HK-2 (cell line): ENCODE measurements around the gene TMEM135.
"Not testable (repeated sequence)": the region's sequence is repeated elsewhere in the genome, so short reads cannot be mapped to it uniquely, and the experiment has no call there.

ENCODE experiments used
- DNase-seq: peaks from one replicate; pipeline ENCODE4 v3.0.0-alpha.2; 2018; ENCODE audit not compliant: unreplicated experiment

The TMEM135 gene

GRCh38 chr11:87037450-87038234 lies at the start of gene TMEM135:
TSS of gene TMEM135 (plus strand) at chr11:87037934. CDS start at chr11:87038046, 112 bp downstream.
- DNase-seq, result peak; percentile 85

- DNase-seq, result no peak
Observed at GRCh38 chr11:86988351-86988881, 49.3 kb upstream of the TMEM135 start.

- DNase-seq, result no peak
Observed at GRCh38 chr11:86990031-86990430, 47.7 kb upstream of the TMEM135 start.

- peak; percentile 2 for DNase-seq
Observed at GRCh38 chr11:86990515-86990914, 47.2 kb upstream of the TMEM135 start.

GRCh38 chr11:86991341-86991740 lies 46.4 kb upstream of the TMEM135 start:
- no peak for DNase-seq

- not testable (repeated sequence) for DNase-seq
Observed at GRCh38 chr11:86992340-86992739, 45.4 kb upstream of the TMEM135 start.

- DNase-seq, result no peak
Observed at GRCh38 chr11:86993031-86993430, 44.7 kb upstream of the TMEM135 start.

- no peak for DNase-seq
Observed at GRCh38 chr11:86996953-86997570, 40.7 kb upstream of the TMEM135 start.

- no peak for DNase-seq
Observed at GRCh38 chr11:86999388-86999787, 38.3 kb upstream of the TMEM135 start.

- no peak for DNase-seq
Observed at GRCh38 chr11:86999859-87000753, 37.6 kb upstream of the TMEM135 start.

- no peak for DNase-seq
Observed at GRCh38 chr11:87002918-87003317, 34.8 kb upstream of the TMEM135 start.

- DNase-seq, result not testable (repeated sequence)
Observed at GRCh38 chr11:87004281-87004680, 33.5 kb upstream of the TMEM135 start.

GRCh38 chr11:87005569-87005921 lies 32.2 kb upstream of the TMEM135 start:
- DNase-seq, result no peak

GRCh38 chr11:87006035-87006434 lies 31.7 kb upstream of the TMEM135 start:
- no peak for DNase-seq

- DNase-seq, result no peak
Observed at GRCh38 chr11:87007963-87008362, 29.8 kb upstream of the TMEM135 start.

GRCh38 chr11:87012089-87012488 lies 25.6 kb upstream of the TMEM135 start:
- no peak for DNase-seq

- DNase-seq, result no peak
Observed at GRCh38 chr11:87012673-87013072, 25.1 kb upstream of the TMEM135 start.

- DNase-seq, result no peak
Observed at GRCh38 chr11:87013912-87014825, 23.6 kb upstream of the TMEM135 start.

GRCh38 chr11:87015645-87016044 lies 22.1 kb upstream of the TMEM135 start:
- no peak for DNase-seq

GRCh38 chr11:87019613-87020271 lies 18.0 kb upstream of the TMEM135 start:
- no peak for DNase-seq

GRCh38 chr11:87020336-87020735 lies 17.4 kb upstream of the TMEM135 start:
- no peak for DNase-seq
